Activated CD4-positive, alpha-beta T cell treated with anti-CD3 and anti-CD28 coated beads, Interleukin-10, Interleukin-2, amounts not matched to agents 100 ng/mL and 50 ng/mL, durations not matched to agents 16 hours and 8 hours (primary cell): Measurements from ENCODE around the gene FAM20B.
A peak's percentile ranks its signal among the peaks of the same experiment; 100 is the strongest.

Experiments used
- DNase-seq: peaks from one replicate; pipeline ENCODE4 v3.0.0-alpha.2; 2020

Gene FAM20B

GRCh38 chr1:179095924-179096323 is 70.2 kb downstream of the FAM20B start:
- DNase-seq = no peak

GRCh38 chr1:179099891-179100290 is 74.2 kb downstream of the FAM20B start:
- no peak for DNase-seq

GRCh38 chr1:179101566-179101965 is 75.9 kb downstream of the FAM20B start:
- DNase-seq = no peak

- DNase-seq = no peak
Measured at GRCh38 chr1:179103999-179104398, 78.3 kb downstream of the FAM20B start.

- no peak for DNase-seq
Measured at GRCh38 chr1:179104611-179105250, 79.0 kb downstream of the FAM20B start.

- peak; percentile 8 for DNase-seq
Measured at GRCh38 chr1:179105393-179105792, 79.7 kb downstream of the FAM20B start.

- DNase-seq = no peak
Measured at GRCh38 chr1:179107706-179108629, 82.3 kb downstream of the FAM20B start.

- no peak for DNase-seq
Measured at GRCh38 chr1:179108644-179109043, 83.0 kb downstream of the FAM20B start.

GRCh38 chr1:179115181-179115580 is 89.5 kb downstream of the FAM20B start:
- no peak for DNase-seq

GRCh38 chr1:179119513-179119912 is 93.8 kb downstream of the FAM20B start:
- DNase-seq = no peak

GRCh38 chr1:179120736-179121135 is 95.0 kb downstream of the FAM20B start:
- no peak for DNase-seq

GRCh38 chr1:179121159-179121938 is 95.7 kb downstream of the FAM20B start:
- peak; percentile 44 for DNase-seq

GRCh38 chr1:179124873-179125272 is 99.2 kb downstream of the FAM20B start:
- no peak for DNase-seq
